OCI-LY7 (cell line): ENCODE data around the gene C22orf31.

Experiments used
- CTCF ChIP-seq: fragments of 200-600 bp; sonication (generic); conservative IDR thresholded peaks from 2 replicates; pipeline ENCODE4 v1.5.1; 2014; ENCODE audit warnings: mild to moderate bottlenecking, antibody characterized with exemption, low read length, moderate library complexity, mixed read lengths
- EZH2phosphoT487 ChIP-seq: fragments of 200-600 bp; sonication (generic); IDR thresholded peaks from 2 replicates; pipeline ENCODE4 v1.6.1; 2018; ENCODE audit warnings: low read depth, borderline replicate concordance, mild to moderate bottlenecking, mixed run types, antibody characterized with exemption, low read length, moderate library complexity, mixed read lengths

- no peak for TF ChIP-seq CTCF
- TF ChIP-seq EZH2phosphoT487: no peak
These were observed 21.4 kb upstream of the C22orf31 start for GRCh38 chr22:29082826-29083545.
